Epidermal melanocyte (primary cell): ENCODE data around the gene MICU1.

ENCODE experiments used
- DNase-seq: peaks from one replicate; pipeline ENCODE4 v3.0.0; 2011; ENCODE audit warnings: low spot score; ENCODE audit not compliant: insufficient read length

Gene MICU1

DNA sequence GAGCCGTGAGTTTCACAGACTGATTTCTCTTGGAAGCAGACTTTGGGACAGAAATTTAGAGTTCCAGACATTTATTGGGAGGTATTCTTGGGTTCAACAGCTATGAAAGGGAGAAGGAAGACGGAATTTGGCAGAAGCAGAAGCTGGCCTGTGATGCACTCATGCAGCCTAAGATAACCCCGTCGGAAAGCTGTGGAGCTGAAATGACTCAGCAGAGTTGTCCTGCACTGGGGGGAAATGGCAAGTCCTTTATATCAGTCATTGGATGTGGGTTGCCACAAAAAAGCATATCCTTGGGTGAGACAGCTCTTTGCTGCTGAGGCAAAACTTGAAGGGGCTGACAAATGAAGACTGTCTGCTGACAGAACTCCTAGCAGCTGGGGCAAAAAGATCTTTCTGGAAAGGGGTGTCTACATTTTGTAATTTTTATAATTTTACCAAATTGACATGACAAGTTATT lies 11.5 kb upstream of the MICU1 start:
- no peak for DNase-seq

DNA sequence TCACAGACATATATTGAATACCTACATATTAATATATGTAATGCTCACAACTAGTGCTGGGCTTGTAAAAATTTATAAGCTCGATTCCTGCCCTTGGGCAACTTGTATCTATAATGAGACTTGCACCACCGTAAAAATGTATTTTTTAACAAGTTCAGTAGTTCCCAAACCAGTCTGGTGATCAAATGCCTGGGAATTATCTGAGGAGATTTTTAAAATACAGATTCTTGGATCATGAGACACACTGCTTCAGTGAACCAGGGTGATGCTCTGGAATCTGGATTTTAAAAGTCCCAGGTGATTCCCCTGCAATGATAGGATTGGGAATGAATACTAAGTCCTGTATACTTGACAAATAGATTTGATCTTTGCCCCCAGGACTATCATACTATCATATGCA lies 4.3 kb upstream of the MICU1 start:
- no peak for DNase-seq

DNA sequence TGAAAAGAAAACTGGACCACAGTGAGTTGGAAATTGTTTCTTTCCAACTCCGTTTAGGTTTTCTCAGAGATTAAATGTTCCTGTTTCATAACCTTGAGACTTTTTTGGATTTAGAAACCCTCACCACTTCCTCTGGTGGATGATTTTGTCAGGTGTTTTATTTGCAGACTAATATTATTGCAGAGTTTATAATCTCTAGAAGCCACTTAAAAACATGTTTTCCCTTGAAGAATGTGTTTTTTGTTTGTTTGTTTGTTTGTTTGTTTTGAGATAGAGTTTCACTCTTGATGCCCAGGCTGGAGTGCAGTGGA lies 520 bp upstream of the MICU1 start:
- no peak for DNase-seq

DNA sequence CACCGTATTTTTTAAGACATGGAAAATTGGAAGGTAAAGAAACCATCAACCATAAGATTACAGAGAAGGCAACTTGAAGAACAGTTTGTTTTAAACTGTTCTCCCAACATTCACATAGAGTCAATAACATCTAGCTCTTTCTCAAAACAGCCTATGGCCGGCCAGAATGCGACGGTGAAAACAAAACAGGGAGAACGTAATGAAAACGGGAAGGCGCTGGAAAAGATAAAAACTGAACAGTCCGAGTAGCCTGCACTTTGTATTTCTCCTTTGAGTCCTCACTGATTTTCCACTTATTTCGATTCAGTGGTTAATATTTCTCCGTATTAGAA lies 637 bp downstream of the MICU1 start:
- no peak for DNase-seq

DNA sequence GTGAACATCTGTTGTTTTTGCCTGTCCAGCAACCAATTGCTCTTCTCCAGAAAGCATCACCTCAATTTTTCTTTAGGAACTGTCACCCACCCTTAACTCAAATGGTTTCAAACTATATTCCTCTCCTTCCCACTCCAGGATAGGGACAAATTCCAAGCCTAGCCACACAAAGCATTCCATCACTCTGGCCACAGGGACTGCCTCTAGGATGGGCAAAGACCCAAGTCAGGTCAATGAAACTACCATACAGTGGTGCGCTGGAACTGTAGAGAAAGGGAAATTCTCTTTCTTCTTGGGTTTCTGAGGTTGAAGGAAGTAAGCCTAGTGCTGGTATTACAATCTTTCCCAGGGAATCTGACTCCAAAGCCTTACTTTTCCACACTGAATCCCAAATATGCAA lies 3.6 kb downstream of the MICU1 start:
- DNase-seq = no peak

DNA sequence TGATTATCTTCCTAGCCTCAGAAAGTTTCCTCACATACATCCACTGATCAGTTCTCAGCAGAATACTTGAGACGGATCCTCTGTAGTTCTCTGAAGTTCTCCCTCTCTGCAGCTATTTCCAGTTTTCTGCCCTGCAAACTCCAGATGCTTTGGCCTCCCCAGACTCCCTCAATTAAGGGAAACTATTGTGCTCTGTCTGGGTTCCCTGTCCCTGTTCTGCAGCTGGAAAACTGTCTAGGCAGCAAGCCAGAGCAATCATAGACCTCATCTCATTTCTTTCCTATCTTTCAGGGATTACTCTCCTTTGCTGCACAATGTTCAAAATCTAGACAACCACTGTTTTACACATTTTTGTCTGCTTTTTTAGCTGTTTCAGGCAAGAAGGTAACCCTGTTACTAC lies 9.2 kb downstream of the MICU1 start:
- DNase-seq = no peak

DNA sequence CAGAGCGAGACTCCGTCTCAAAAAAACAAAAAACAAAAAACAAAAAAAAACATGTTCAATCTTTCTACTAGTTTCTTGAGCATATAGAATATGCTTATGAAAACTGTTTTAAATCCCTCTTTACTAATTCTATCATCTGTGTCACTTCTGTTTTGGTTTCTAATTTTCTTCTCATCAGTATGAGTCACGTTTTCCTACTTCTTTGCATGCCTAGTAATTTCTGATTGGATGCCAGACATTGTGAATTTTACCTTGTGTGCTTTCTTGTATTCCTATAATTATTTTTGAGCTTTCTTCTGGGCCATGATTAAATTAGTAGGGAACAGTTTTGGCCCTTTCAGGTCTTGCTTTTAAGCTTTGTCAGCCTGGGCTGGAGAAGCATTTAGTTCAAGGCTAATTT lies 9.9 kb downstream of the MICU1 start:
- DNase-seq = no peak

DNA sequence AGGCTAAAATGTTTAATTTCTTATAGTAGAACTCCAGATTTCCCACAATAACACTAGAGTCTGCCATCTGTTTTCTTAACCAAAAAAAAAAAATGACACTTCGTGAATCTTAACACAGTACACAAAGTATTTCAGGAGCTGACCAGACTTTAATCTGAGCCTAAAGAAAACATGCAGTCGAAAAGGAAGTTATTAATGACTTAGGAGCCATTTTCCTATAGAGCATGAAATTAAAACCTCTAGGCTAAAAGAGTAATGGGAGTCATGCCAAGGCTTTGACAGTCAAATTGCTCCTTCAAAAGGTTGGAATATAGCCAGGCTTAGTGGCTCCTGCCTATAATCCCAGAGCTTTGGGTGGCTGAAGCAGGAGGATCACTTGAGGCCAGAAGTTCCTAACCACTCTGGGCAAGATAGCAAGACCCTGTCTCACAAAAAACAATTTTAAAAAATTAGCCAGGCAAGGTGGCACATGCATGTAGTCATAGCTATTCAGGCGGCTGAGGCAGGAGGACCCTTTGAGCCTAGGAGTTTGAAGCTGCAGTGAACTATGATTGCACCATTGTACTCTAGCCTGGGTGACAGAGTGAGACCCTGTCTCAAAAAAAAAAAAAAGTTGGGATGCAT lies 13.6 kb downstream of the MICU1 start:
- no peak for DNase-seq

DNA sequence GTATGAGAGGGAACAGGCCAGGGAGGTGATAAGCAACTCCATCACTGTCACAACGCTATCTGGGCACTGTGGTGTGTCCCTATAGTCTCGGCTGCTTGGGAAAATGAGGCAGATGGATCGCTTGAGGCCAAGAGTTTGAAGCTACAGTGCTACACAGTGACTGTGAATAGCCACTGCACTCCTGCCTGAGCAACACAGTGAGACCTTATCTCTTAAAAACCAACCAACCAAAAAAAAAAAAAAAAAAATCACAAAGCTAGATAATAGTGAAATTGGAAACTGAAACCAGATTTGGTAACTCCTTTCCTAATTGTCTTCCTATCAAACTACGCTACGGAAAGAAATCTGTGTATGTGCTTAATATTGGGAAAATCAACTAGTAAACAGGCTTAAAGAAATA lies 14.1 kb downstream of the MICU1 start:
- DNase-seq = no peak

DNA sequence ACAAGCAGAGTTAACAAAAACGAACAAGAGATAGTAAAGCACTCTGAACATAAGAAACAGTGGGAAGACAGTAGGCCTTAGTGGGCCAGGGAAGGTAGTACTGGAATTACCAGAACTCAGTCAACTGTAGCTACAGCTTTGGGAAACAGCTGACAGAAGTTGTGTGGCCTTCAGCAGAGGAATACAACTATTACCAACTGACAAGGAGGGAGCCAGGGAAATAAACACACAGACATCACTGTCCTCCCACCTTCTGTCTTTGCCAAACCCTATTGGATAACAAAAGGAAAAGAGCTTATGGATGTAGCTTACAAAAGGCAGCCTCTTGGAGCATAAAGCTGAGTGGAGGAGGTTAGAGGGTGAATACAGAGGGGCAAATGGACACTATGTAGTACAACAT lies 15.4 kb downstream of the MICU1 start:
- DNase-seq = no peak

DNA sequence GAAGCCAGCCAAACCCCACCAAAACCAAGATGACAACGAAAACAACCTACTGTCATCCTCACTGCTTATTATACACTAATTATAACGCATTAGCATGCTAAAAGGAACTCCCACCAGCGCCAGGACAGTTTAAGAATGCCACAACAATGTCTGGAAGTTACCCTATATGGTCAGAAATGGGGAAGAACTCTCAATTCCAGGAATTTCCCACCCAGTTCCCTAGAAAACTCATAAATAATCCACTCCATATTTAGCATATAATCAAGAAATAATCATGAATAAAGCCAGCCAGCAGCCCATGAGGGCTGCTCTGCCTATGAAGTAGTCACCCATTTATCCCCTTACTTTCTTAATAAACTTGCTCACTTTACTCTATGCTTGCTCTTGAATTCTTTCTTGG lies 20.8 kb downstream of the MICU1 start:
- DNase-seq = no peak

DNA sequence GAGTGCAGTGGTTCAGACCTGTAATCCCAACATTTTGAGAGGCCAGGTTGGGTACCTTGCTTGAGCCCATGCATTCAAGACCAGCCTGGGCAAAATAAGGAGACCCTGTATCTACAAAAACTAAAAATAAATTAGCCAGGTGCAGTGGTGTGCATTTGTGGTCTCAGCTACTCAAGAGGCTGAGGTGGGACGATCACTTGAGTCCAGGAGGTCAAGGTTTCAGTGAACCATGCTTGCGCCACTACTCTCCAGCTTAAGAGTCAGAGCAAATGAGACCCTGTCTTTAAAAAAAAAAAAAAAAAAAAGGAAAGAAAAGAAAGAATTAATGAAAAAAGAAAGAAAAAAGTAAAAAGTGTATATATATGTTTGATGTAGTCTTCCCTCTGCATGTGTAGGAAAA lies 24.7 kb downstream of the MICU1 start:
- DNase-seq = no peak

DNA sequence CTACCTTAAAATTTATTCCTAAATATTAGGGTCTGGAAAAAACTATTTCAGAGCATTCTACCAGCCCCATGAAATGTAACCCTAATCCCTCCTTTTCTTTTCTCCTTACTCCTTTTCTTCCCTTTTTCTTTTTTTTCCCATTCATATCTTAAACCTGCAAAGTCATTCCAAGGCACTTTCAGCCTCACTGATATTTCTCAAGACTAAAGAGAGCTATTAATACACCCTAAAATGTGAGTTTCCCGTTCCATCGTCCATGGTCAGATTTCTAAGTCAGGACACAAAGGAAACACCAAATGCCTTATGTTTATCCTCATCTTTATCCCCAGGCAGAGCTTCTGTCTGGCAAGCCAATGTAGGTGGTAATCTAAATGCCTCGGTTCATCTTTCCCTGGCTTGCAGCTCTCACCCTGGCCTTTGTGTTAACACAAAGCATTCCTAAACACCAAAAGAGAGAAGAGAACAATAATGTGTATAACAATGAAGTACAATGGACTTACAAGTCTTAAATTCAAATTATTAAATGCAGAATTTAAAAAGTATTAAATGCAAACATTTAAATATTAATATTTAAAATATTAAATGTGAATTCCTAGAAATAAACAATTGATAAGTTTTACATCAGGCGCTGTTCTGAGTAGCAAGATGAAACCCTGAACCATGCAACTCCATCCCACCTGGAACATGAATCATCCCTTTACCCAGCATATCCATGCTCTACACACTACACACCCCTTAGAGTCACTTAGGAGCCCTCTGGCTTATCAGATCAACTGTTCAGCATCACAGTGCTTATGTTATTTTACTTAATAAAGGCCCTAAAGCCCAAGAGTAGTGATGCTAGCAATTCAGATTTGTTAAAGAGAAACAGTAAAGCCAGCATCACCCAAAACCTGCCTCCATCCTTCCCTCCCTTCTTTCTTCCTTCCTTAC lies 26.8 kb downstream of the MICU1 start:
- no peak for DNase-seq

DNA sequence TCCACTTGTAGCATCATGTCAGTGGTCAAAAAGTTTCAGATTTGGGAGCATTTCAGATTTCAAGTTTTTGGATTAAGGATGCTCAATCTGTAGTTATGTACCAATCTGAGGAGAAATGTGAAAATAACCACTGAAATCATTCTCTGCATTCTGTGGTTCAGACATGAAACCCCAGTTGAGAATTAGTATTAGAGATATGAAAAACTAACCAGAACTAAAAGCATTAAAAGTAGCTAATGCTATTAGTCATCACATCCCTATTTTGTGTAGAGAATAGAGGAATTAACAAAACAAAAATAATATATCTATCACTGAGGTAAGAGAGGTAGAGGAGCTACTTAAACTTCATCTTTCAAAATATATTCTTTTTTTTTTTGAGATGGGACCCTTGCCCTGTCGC lies 28.0 kb downstream of the MICU1 start:
- DNase-seq = no peak

DNA sequence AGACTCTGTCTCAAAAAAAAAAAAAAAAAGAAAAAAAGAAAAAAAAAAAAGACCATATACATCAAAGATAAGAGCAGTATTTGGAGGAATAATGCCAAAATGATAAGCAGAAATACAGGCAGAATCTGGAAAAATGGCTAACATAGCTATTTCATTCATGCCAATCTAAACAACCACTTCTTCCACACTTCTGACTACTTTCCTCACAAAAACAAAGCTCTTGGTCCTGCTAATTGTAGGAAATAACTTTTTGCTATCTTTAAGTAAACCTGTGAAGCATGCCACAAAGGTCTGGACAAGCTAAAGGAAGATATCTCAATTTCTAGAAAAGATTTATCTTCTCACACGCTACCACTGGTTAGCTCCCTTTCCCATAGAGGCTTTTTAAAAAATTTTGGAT lies 30.4 kb downstream of the MICU1 start:
- no peak for DNase-seq

DNA sequence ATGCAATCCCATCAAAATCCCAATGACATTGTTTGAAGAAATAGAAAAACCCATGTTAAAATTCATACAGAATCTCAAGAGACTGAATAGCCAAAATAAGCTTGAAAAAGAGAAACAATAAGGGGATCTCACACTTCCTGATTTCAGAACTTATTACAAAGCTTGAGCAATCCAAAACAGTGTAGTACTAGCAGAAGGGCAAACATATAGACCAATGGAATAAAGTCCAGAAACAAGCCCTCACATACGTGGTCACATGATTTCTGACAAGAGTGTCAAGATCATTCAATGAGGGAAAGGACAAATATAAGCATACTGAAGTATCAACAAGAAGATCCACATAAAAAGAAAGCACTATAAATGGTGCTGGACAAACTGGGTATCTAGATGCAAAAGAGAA lies 31.9 kb downstream of the MICU1 start:
- DNase-seq = no peak

DNA sequence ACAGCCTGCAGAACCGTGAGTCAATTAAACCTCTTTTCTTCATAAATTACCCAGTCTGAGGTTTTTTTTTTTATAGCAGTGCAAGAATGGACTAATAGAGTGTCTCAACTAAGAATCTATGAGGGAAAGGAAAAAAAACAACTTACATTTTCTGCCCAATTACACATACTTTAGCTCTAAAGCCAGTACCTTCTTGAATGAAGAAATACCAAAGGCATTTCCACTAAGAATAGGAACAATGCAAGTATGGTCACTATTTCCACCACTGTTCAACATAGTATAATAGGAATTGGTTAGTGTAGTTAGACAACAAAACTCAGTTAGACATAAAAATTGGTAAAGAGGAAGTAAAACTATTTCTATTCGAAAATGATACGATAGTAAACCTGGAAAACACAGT lies 37.6 kb downstream of the MICU1 start:
- DNase-seq = no peak

DNA sequence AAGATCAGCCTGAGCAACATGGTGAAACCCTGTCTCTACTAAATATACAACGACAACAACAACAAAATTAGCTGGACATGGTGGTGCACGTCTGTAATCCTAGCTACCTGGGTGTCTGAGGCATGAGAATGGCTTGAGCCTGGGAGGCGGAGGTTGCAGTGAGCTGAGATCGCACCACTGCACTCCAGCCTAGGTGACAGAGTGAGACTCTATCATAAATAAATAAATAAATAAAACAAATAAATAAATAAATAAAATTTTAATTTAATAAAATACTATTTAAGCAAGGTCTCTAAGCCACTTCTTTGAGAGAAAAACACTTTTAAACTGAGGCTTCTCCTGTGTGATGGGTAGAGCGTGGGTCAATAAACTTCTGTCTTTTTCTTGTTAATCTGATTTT lies 38.3 kb downstream of the MICU1 start:
- no peak for DNase-seq

DNA sequence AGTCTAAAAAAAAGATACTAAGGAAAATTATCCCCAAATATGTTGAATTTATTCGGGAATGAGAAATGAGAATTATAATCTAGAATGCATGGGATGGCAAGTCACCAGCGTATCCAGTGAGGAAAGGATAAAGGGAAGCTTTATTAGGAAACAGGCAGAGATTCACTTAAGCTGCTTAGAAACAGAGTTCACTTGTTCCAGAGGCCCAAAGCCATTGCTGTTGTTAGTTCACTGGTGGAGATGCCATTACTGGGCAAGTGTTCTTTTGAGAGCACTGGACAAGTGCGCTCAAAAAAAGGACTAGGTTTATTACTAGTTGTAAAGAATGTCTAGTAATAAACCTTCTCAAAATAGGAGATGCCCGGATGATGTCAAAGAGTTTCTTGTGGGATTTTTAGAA lies 51.2 kb downstream of the MICU1 start:
- DNase-seq = no peak

DNA sequence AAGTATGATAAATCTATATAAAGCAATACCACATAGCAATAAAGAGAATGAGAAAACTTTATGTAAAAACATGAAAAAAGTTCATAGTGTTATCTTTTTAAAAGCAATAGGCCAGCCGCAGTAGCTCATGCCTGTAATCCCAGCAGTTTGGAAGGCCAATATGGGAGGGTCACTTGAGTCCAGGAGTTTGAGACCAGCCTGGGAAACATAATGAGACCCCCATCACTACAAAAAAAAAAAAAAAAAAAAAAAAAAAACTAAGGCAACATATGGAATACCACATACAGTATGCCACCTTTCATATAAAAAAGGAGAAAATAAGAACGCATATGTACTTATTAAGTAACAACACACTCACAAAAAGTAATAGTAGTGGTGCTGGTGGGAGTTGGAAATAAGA lies 52.8 kb downstream of the MICU1 start:
- DNase-seq = no peak

DNA sequence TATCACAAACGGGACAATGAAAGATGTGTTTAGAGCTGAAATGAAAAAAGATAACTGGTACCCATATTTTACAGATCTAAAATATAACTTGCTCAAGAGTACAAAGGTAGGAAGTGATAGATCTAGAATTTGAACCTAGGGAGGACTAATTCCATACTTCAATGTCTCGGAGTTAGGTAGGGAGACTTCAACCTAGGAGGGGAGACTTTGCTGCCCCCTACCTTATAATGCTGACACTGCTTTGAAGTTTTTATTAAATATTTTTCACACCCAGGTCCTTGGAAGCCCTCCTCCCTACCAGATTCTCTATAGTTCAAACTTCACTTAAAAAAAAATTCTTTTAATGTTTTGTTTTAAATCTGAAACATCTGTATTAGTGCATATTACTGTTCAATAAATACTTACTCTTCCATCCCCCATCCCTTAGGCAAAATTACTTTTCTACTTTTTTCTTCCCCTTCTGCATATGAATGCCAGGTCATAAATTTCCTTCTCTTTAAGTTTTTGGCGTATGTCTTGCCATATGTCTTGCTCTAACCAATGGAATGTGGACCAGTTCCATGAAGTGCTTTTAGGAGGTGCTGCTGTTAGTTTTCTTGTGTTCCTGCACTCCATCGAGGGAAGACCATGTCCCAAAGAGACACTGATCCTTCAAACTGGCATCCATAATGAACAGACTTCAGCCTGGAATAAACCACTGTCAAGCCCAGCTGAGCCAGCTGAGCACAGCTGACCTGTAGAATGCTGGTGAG lies 57.8 kb downstream of the MICU1 start:
- no peak for DNase-seq

DNA sequence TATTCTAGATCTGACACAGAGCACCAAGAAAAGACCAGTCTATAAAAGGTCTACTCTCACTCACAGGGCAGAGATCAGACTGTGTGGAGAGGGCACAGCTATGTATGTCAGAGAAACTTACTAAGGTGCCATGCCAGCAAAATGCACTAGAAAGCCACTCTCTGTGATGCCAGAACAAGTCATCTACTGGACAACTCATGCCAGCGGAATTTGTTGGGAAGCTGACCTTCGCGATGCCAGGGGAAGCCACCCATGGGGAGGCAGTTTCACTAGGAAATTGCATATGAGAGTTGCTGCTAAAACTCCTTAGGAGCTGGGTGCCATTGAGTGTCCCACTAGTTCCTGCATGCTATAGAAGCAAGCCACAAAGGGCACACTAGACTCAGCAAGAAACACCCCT lies 58.5 kb downstream of the MICU1 start:
- DNase-seq = no peak

DNA sequence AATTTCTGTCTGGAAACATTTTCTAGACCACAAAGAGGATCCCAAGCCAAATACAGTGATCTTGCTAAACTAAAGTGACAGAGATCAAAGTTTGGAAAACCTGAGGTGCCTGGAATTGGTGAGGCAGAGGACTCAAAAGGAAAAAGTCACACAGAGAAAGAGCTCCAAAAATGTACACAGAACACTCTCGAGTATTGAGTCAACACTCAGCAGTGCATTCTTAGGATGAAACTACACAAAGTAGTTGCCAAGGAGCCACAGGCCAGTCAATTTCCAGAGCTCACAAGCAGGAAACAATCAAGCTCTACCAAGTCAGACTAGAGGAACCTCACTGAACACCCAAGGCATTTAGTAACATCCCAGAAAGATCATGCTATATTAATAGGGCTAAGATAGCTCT lies 61.3 kb downstream of the MICU1 start:
- no peak for DNase-seq
